Adrenal gland (tissue), 5 donors: ENCODE measurements around the gene TRIM42.

Experiments used
- CTCF ChIP-seq, 6 experiments: fragments of 450-650 bp in 4 of 6; fragments of 200-600 bp in 2 of 6; sonication (generic) in 1 of 6; IDR thresholded peaks; 1 replicate in 5 of 6; 2 replicates in 1 of 6; pipeline versions ENCODE4 v1.5.1 to v1.8.0; 2016 to 2021; ENCODE audit warnings: antibody characterized with exemption in 6 of 6, mild to moderate bottlenecking in 2 of 6, moderate library complexity in 1 of 6
- POLR2A ChIP-seq, 2 donors: fragments of 450-650 bp; IDR thresholded peaks; one replicate each; pipeline ENCODE4 v1.6.1; 2017; ENCODE audit warnings: antibody characterized with exemption in 2 of 2, mild to moderate bottlenecking in 2 of 2, moderate library complexity in 1 of 2
- donor health status: DM: no; HTN: no; CAD: no.

GRCh38 chr3:140702281-140702680, 24.4 kb downstream of the TRIM42 start:
- no peak for TF ChIP-seq CTCF (IDR thresholded peaks at IDR 0.05)
- no peak for TF ChIP-seq POLR2A (IDR thresholded peaks at IDR 0.05)
